Measurements from ENCODE around the gene ING1.
A peak's percentile ranks its signal among the peaks of the same experiment; 100 is the strongest.

The ING1 gene

DNA sequence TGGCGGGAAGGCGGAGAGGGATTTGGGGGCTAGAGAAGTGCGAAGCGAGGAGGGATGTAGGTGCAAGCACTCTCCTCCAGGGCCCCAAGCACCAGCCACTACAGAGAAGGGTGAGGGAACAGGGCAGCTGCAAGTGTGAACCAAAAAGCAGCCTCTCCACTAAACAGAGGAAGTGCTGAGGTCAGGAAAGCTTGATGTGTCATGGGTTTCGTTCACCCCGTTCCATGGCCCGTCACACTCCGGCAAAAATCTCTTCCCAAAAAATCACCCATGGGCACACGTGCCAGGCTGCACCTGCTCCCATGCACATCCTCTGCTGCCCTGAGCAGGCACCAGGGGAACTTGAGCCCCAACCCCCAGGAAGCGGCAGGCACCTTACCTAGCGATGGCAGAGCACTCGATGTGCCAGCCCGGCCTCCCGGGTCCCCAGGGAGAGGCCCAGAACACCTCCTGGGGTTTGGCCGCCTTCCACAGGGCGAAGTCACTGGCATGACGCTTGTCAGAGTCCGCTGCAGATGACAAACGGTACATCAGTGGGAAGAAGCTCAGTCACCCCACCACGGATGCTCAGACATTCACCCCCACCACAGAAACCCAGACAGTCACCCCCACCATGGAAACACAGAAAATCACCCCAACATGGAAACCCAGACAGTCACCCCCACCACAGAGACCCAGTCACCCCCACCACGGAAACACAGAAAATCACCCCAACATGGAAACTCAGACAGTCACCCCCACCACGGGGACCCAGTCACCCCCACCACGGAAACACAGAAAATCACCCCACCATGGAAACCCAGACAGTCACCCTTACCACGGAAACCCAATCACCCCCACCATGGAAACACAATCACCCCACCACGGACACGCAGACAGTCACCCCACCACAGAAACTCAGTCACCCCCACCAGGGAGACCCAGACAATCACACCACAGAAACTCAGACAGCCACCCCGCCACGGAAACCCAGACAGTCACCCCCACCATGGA, 36.6 kb upstream of the ING1 start:
- H3K4me3 ChIP-seq (ENCODE audit: low read depth, low read length): no peak overlapping the region
- DNase-seq (ENCODE audit: low read depth, low spot score): no peak
- ChIA-PET CTCF (no interaction called here), POLR2A (no interaction called here)
- TF ChIP-seq, protein P1, sequence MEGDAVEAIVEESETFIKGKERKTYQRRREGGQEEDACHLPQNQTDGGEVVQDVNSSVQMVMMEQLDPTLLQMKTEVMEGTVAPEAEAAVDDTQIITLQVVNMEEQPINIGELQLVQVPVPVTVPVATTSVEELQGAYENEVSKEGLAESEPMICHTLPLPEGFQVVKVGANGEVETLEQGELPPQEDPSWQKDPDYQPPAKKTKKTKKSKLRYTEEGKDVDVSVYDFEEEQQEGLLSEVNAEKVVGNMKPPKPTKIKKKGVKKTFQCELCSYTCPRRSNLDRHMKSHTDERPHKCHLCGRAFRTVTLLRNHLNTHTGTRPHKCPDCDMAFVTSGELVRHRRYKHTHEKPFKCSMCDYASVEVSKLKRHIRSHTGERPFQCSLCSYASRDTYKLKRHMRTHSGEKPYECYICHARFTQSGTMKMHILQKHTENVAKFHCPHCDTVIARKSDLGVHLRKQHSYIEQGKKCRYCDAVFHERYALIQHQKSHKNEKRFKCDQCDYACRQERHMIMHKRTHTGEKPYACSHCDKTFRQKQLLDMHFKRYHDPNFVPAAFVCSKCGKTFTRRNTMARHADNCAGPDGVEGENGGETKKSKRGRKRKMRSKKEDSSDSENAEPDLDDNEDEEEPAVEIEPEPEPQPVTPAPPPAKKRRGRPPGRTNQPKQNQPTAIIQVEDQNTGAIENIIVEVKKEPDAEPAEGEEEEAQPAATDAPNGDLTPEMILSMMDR (IDR thresholded peaks at IDR 0.05; ENCODE audit: insufficient read depth, low read length, missing control alignments): no peak

DNA sequence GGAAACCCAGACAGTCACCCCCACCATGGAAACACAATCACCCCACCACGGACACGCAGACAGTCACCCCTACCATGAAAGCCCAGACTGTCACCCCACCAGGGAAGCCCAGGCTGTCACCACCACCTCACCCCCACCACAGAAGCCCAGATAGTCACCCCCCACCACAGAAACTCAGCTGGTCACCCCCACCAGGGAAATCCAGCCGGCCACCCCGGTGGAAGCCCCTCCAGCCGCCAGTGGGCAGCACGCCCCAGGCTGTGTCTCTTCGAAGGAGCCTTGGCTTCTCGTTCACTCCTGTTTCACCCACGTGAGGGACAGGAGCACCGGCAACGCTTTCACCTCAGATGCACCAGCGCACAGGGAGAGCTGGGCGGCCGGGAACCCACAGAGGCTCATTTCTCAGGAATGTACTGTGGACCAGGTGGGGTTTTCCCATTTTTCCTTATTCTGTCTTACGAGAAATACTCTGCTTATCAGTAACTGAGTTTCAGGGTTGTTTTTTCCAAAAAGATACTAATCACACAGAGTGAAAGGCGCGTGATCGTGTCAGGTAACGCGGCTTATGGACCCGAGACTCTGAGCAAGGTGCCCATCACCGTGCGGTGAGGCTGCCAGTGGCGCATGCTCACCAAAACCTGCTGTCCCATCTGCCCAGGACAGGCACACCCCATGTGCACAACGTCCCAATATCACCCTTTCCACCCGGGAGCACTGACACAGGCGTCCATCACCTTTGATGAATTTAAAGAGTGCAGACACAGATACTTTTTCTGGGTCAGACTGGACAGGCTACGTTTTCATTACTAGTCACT, 35.6 kb upstream of the ING1 start:
- CTCF ChIA-PET: no interaction called here
- no peak overlapping the region for H3K4me3 ChIP-seq (ENCODE audit: low read depth, low read length)
- POLR2A ChIA-PET: no interaction called here
- TF ChIP-seq, protein P1 (IDR thresholded peaks at IDR 0.05; ENCODE audit: insufficient read depth, low read length, missing control alignments): no peak
- DNase-seq (ENCODE audit: low read depth, low spot score): no peak

DNA sequence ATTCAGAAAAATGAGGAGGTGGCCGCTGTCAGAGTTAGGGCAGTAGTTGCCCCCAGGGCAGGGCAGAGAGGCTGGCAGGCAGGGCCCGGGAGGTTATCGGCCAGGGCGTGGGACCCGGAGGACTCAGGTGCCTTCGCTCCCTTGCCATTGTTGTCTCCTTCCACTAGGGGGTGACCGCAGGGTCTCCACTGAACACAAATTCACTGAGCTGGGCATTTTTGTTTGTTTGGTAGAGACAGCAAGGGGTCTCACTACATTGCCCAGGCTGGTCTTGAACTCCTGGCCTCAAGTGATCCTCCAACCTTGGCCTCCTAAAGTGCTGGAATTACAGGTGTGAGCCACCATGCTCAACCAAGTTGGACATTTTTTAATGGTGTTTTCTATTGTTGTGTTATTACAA, 32.6 kb upstream of the ING1 start:
- CTCF ChIA-PET: interaction anchor here (0.8 to 1.2 kb wide), 5 partner anchors 9 to 226 kb away, joined by 3 read pairs; no protein-coding TSS in a partner anchor
- POLR2A ChIA-PET: no interaction called here
- H3K4me3 ChIP-seq (ENCODE audit: low read depth, low read length): no peak overlapping the region
- no peak for DNase-seq (ENCODE audit: low read depth, low spot score)
- TF ChIP-seq, protein P1 (IDR thresholded peaks at IDR 0.05; ENCODE audit: insufficient read depth, low read length, missing control alignments): peak; percentile 51

DNA sequence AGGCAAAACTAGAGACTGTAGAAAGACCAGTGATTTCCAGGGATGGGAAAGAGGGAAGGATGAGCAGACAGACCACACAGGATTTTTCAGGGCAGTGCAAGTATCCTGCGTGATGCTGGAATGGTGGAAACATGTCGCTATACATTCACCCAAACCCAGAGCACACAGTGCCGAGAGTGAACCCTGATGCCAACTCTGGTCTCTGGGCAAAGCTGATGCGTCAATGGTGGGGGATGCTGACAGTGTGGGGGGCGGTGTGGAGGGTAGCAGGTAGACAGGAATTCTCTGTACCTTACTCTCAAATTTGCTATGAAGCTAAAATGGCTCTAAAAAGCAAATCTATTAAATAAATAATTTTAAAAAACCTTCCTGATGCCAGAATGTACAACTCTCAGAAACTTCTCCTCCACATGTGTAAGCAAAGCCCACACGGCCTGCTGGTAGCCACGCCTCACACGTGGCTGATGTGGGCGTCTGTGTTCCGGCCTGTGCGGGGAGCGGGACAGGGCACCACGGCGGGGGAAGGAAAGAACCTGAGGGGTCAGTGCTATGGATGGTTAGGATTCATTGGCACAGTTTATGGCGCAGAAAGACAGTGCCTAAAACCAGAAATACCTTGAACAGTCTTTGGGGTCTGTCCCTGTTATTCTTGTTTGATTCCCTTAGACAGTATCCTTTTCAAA, 31.5 kb upstream of the ING1 start:
- TF ChIP-seq, protein P1 (IDR thresholded peaks at IDR 0.05; ENCODE audit: insufficient read depth, low read length, missing control alignments): no peak
- ChIA-PET CTCF (interaction anchor here (1.0 to 1.3 kb wide), 6 partner anchors 10 to 227 kb away, joined by 3 to 7 read pairs (median 3); no protein-coding TSS in a partner anchor), POLR2A (no interaction called here)
- H3K4me3 ChIP-seq (ENCODE audit: low read depth, low read length): no peak overlapping the region
- DNase-seq (ENCODE audit: low read depth, low spot score): no peak

DNA sequence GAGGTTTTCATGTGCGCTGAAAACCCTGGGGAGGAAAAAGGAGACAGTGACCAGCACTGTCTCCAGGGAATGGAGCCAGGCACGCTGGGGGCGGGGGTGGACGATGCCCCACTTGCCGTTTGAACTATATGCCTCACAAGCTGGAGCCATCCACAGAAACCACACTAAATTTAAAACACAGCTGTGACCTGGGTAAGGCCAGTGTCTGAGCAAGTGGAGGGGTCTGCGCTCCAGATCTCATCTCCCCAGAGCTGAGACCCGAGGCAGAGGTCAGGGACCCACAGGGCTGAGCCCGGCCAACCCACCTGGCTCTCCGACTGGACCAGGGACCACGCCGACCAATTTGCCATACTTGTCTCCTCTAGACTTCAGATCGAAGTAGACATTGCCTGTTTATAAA, 30.8 kb upstream of the ING1 start:
- no peak for DNase-seq (ENCODE audit: low read depth, low spot score)
- H3K4me3 ChIP-seq (ENCODE audit: low read depth, low read length): no peak overlapping the region
- TF ChIP-seq, protein P1 (IDR thresholded peaks at IDR 0.05; ENCODE audit: insufficient read depth, low read length, missing control alignments): no peak
- ChIA-PET POLR2A (no interaction called here), CTCF (interaction anchor here (1.9 kb wide), 1 partner anchor 13 kb away, joined by 6 read pairs; no protein-coding TSS in a partner anchor)

Measured in AG04449 (cell line).